Omental fat pad (tissue), 4 donors: Measurements from ENCODE around the gene OR2A14. TPM values are rescaled to one million over a fixed set of nuclear protein-coding genes. Genes with fewer than 3 reads are reported as not detected.

ENCODE experiments used
- ATAC-seq: fragments of 150-250 bp; one replicate; pipeline ENCODE4 v1.9.1; 2016; ENCODE audit warnings: mild to moderate bottlenecking, moderate library complexity; ENCODE audit not compliant: low FRiP score
- DNase-seq: peaks from one replicate; pipeline ENCODE4 v3.0.0-alpha.2; 2019; ENCODE audit warnings: low spot score
- total RNA-seq, 4 donors: library from RNA; depleted of rRNA; stranded (reverse); fragments of >200 nt; gene quantifications; one replicate each; pipeline ENCODE4 v1.1.0, GENCODE V29; 2016
- TF ChIP-seq, protein P1 (sequence below), 3 donors: fragments of 450-650 bp; IDR thresholded peaks; one replicate each; pipeline ENCODE4 v1.5.1; 2016 to 2017; ENCODE audit warnings: antibody characterized with exemption in 3 of 3, mild to moderate bottlenecking in 3 of 3, moderate library complexity in 2 of 3

OR2A14 gene
- total RNA-seq, 4 donors from 2014 or later = not detected

DNA sequence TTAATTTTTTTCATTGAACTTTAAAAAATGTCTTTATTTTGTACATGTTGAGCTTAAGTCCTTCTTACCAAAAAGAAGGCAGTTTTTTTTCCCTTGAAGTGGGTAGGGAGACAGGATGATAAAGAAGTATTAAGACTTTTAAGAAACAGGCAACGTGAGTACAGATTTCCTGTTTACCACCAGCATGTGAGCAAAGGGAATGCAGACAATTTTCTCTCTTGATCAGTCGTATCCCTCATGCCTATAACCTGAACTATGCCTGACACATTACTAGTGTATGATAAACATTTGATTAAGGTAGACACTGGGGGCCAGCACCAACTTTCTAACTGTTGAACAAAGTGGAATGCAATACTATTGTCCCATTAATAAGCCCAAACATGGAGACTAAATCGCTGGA is 22.4 kb upstream of the OR2A14 start:
- DNase-seq (no peak), ATAC-seq (no peak)
- TF ChIP-seq, protein P1, sequence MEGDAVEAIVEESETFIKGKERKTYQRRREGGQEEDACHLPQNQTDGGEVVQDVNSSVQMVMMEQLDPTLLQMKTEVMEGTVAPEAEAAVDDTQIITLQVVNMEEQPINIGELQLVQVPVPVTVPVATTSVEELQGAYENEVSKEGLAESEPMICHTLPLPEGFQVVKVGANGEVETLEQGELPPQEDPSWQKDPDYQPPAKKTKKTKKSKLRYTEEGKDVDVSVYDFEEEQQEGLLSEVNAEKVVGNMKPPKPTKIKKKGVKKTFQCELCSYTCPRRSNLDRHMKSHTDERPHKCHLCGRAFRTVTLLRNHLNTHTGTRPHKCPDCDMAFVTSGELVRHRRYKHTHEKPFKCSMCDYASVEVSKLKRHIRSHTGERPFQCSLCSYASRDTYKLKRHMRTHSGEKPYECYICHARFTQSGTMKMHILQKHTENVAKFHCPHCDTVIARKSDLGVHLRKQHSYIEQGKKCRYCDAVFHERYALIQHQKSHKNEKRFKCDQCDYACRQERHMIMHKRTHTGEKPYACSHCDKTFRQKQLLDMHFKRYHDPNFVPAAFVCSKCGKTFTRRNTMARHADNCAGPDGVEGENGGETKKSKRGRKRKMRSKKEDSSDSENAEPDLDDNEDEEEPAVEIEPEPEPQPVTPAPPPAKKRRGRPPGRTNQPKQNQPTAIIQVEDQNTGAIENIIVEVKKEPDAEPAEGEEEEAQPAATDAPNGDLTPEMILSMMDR (IDR thresholded peaks at IDR 0.05) = no peak

DNA sequence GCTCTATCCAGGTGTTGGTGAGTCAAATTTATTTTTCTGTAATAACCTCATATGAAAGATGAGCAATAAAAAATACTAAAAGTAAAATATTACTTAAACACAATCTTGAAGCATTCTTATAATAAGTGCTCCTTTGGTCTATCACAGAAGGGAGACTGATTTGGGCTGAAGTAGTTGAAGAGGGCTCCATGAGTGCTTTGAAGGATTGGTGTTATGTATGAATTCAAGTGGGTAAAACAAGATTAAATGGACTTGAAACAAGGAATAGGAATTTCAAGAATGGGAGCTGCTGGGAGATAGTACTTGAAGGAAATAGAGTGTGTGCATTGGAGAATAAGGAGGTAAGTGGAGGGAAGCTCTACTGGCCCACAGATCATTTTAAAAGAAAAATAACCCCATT is 20.9 kb upstream of the OR2A14 start:
- no peak for ATAC-seq
- TF ChIP-seq, protein P1 (IDR thresholded peaks at IDR 0.05) = no peak
- DNase-seq = no peak

DNA sequence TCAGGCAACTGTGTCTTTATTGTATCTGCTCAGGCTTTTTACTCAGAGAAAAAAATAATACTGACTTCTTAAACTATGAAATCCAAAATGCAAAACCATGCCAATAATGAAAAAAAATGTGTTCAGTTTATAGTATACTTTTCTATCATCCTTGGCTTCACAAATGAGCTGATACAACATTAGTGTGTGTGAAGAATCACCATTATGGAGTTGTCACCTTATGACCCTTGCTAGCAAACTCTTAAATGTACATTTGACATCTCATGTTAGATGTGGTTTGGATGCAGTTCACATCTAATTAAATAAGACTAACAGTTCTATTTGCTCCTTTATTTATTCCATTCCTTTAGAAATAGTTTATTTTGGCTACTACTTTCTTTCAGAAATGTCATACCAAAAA is 17.8 kb upstream of the OR2A14 start:
- TF ChIP-seq, protein P1 (IDR thresholded peaks at IDR 0.05) = no peak
- ATAC-seq (no peak), DNase-seq (no peak)

DNA sequence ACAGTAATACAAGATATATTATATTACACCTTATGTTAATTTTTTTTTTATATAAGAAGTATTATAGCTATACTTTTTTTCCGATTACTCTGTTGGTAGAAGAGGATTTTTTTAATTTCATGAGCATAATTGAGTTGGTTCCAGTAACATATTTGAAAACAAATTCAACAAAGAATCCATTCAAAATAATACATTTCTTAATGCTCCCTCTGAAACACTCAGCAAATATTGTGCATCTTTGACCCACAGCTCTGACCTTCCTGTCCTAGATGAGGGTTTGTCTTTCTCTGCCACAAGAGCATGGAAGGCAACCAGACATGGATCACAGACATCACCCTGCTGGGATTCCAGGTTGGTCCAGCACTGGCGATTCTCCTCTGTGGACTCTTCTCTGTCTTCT is 13.7 kb upstream of the OR2A14 start, which contains the start of gene OR2A2:
Gene OR2A2, plus strand, starts transcription at position 301 of the 400 bp plus-strand sequence. Its CDS starts 0 bp downstream, at position 301.
- TF ChIP-seq, protein P1 (IDR thresholded peaks at IDR 0.05) = no peak
- DNase-seq = no peak
- no peak for ATAC-seq

DNA sequence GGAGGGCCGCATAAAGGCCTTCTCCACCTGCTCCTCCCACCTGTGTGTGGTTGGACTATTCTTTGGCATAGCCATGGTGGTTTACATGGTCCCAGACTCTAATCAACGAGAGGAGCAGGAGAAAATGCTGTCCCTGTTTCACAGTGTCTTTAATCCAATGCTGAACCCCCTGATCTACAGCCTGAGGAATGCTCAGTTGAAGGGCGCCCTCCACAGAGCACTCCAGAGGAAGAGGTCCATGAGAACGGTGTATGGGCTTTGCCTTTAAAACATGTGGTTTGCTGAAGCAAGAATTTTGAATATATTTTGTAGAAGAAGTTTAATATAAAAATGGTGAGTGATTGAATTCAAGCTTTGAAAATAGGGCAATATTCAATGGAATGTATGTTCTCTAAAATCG is 12.7 kb upstream of the OR2A14 start:
- ATAC-seq (no peak), DNase-seq (no peak)
- TF ChIP-seq, protein P1 (IDR thresholded peaks at IDR 0.05) = no peak

DNA sequence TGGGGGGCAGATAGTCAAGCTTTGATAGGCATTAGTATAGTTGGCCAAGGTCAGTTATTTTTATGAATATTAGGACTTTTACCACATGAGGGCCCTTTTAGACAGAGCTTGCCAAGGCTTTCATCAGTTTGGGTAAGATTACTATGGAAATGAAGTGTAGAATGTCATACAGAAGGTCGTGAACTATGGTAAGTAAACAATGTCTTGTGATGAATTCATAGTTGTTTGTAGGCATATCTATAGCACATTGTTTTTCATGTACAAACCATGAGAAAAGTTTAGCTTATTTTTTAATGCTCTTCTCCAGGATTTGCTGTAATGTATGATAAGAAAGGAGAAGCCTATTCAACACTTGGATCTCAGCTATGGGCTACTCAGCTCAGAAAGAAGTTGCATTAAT is 9.3 kb upstream of the OR2A14 start:
- ATAC-seq (no peak), DNase-seq (no peak)
- TF ChIP-seq, protein P1 (IDR thresholded peaks at IDR 0.05) = no peak

DNA sequence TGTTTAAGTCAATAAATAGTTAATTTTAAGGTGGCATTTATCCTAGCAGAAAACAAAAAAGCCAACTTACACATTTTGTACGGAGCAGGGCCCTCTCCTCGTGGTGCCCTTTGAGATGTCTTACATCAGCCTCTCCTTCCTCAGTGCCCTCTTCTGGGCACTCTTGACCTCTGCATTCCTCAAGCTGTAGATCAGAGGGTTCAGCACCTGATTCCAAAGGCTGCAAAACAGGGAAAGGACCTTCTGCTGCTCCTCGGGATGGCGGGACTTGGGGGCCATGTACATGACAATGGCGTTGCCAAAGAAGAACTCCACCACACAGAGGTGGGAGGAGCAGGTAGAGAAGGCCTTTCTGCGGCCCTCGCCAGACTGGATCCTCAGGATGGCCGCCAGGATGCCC is 4.6 kb upstream of the OR2A14 start:
- ATAC-seq (no peak), DNase-seq (no peak)
- TF ChIP-seq, protein P1 (IDR thresholded peaks at IDR 0.05) = no peak
